GM23338 (cell line): ENCODE results near the gene AKIRIN1. TPM values are rescaled to one million over a fixed set of nuclear protein-coding genes. Genes with fewer than 3 reads are reported as not detected.
A peak's percentile ranks its signal among the peaks of the same experiment; 100 is the strongest.
"Not testable (repeated sequence)": the region's sequence is repeated elsewhere in the genome, so short reads cannot be mapped to it uniquely, and the experiment has no call there.

Experiments used
- ATAC-seq: fragments of 200-7000 bp; cut with Tn5 transposase; 3 replicates; pipeline ENCODE4 v1.9.1; 2020
- DNase-seq: peaks from one replicate; pipeline ENCODE4 v3.0.0-alpha.2; 2015; ENCODE audit warnings: low spot score
- H2AFZ ChIP-seq: fragments of 200-600 bp; sonication (generic); 2 replicates; pipeline ENCODE4 v1.8.0; 2016; ENCODE audit warnings: antibody characterized with exemption, mild to moderate bottlenecking, moderate library complexity
- H3F3A ChIP-seq: fragments of 200-600 bp; sonication (generic); replicated peaks from 2 replicates; pipeline ENCODE4 v1.8.0; 2017; ENCODE audit warnings: antibody characterized with exemption, mixed run types, low read depth
- H3K27ac ChIP-seq: fragments of 200-600 bp; sonication (generic); 2 replicates; pipeline ENCODE4 v1.6.1; 2016; ENCODE audit warnings: low read depth
- H3K27me3 ChIP-seq: fragments of 200-600 bp; sonication (generic); 2 replicates; pipeline ENCODE4 v1.8.0; 2016; ENCODE audit warnings: mild to moderate bottlenecking, mixed run types, moderate library complexity; ENCODE audit not compliant: insufficient read depth
- H3K36me3 ChIP-seq: fragments of 200-600 bp; sonication (generic); 2 replicates; pipeline ENCODE4 v1.8.0; 2016; ENCODE audit warnings: mild to moderate bottlenecking; ENCODE audit not compliant: insufficient read depth
- H3K4me1 ChIP-seq: fragments of 200-600 bp; sonication (generic); 2 replicates; pipeline ENCODE4 v1.8.0; 2016; ENCODE audit warnings: mild to moderate bottlenecking, moderate library complexity; ENCODE audit not compliant: insufficient read depth
- H3K4me2 ChIP-seq: fragments of 200-600 bp; sonication (generic); 2 replicates; pipeline ENCODE4 v1.7.1; 2017; ENCODE audit warnings: mixed run types
- H3K4me3 ChIP-seq: fragments of 200-600 bp; sonication (generic); 2 replicates; pipeline ENCODE4 v1.6.1; 2016; ENCODE audit warnings: mixed run types
- H3K79me2 ChIP-seq: fragments of 200-600 bp; sonication (generic); replicated peaks from 2 replicates; pipeline ENCODE4 v1.8.0; 2017; ENCODE audit warnings: mild to moderate bottlenecking; ENCODE audit not compliant: insufficient read depth
- H3K9me2 ChIP-seq: fragments of 200-600 bp; sonication (generic); 2 replicates; pipeline ENCODE4 v1.8.0; 2017; ENCODE audit not compliant: insufficient read depth
- H4K20me1 ChIP-seq: fragments of 200-600 bp; sonication (generic); replicated peaks from 2 replicates; pipeline ENCODE4 v1.8.0; 2017; ENCODE audit warnings: mild to moderate bottlenecking; ENCODE audit not compliant: insufficient read depth
- H3K27ac Mint-ChIP-seq: 2 replicates; pipeline ENCODE4 v1.8.0; 2020; ENCODE audit warnings: inconsistent platforms, mild to moderate bottlenecking, moderate library complexity, mixed read lengths
- H3K27me3 Mint-ChIP-seq: 3 replicates; pipeline ENCODE4 v1.8.0; 2022; ENCODE audit warnings: low read depth, mild to moderate bottlenecking, moderate library complexity, mixed read lengths, inconsistent platforms; ENCODE audit not compliant: insufficient read depth, poor library complexity
- H3K36me3 Mint-ChIP-seq: 3 replicates; pipeline ENCODE4 v1.8.0; 2021; ENCODE audit warnings: low read depth, mild to moderate bottlenecking, inconsistent platforms, moderate library complexity, mixed read lengths
- H3K4me1 Mint-ChIP-seq: 3 replicates; pipeline ENCODE4 v1.8.0; 2020; ENCODE audit warnings: mild to moderate bottlenecking, inconsistent platforms, mixed read lengths
- H3K4me3 Mint-ChIP-seq: 3 replicates; pipeline ENCODE4 v1.8.0; 2021; ENCODE audit warnings: moderate library complexity, mild to moderate bottlenecking, inconsistent platforms, mixed read lengths
- H3K9me3 Mint-ChIP-seq: 3 replicates; pipeline ENCODE4 v1.8.0; 2020; ENCODE audit warnings: moderate library complexity, mild to moderate bottlenecking, inconsistent platforms, mixed read lengths
- CREB1 ChIP-seq: fragments of 250-450 bp; sonication (Bioruptor Pico); IDR thresholded peaks from 2 replicates; pipeline ENCODE4 v1.5.0; 2020; ENCODE audit warnings: low read depth, mild to moderate bottlenecking, moderate library complexity
- CTCF ChIP-seq, 2 experiments: fragments of 200-600 bp in 1 of 2; sonication (generic) in 1 of 2; conservative IDR thresholded peaks; 2 replicates each; pipeline versions ENCODE4 v1.5.1 to v1.6.1; 2016 to 2017; ENCODE audit warnings: antibody characterized with exemption in 2 of 2, low read depth in 2 of 2, mild to moderate bottlenecking in 2 of 2, moderate library complexity in 1 of 2
- ETS1 ChIP-seq: IDR thresholded peaks from 2 replicates; pipeline ENCODE4 v1.6.1; 2016; ENCODE audit warnings: antibody characterized with exemption
- EZH2 ChIP-seq: fragments of 200-600 bp; sonication (generic); IDR thresholded peaks from one replicate; pipeline ENCODE4 v1.8.0; 2017; ENCODE audit warnings: antibody characterized with exemption, mild to moderate bottlenecking, low read depth; ENCODE audit not compliant: unreplicated experiment
- EZH2phosphoT487 ChIP-seq: fragments of 200-600 bp; sonication (generic); IDR thresholded peaks from one replicate; pipeline ENCODE4 v1.8.1; 2018; ENCODE audit warnings: antibody characterized with exemption; ENCODE audit not compliant: unreplicated experiment
- JUNB ChIP-seq: IDR thresholded peaks from one replicate; pipeline ENCODE4 v1.6.1; 2016; ENCODE audit warnings: antibody characterized with exemption; ENCODE audit not compliant: unreplicated experiment
- NANOG ChIP-seq: IDR thresholded peaks from 2 replicates; pipeline ENCODE4 v1.6.1; 2016; ENCODE audit warnings: antibody characterized with exemption, borderline replicate concordance
- POLR2AphosphoS5 ChIP-seq: IDR thresholded peaks from 2 replicates; pipeline ENCODE4 v1.6.1; 2016; ENCODE audit warnings: antibody characterized with exemption, low read depth
- STAT1 ChIP-seq: IDR thresholded peaks from one replicate; pipeline ENCODE4 v1.6.1; 2016; ENCODE audit warnings: antibody characterized with exemption; ENCODE audit not compliant: unreplicated experiment
- ZNF114 ChIP-seq: fragments of 250-450 bp; sonication (Bioruptor Pico); IDR thresholded peaks from 2 replicates; pipeline ENCODE4 v1.5.0; 2020; ENCODE audit warnings: mild to moderate bottlenecking, moderate library complexity
- ZNF331 ChIP-seq: fragments of 250-450 bp; sonication (Bioruptor Pico); IDR thresholded peaks from 2 replicates; pipeline ENCODE4 v1.5.0; 2020; ENCODE audit warnings: low read depth, mild to moderate bottlenecking, moderate library complexity
- ZNF462 ChIP-seq: fragments of 250-450 bp; sonication (Bioruptor Pico); IDR thresholded peaks from 2 replicates; pipeline ENCODE4 v1.5.0; 2020; ENCODE audit warnings: mild to moderate bottlenecking, moderate library complexity
- polyA plus RNA-seq: library from polyadenylated mRNA; unstranded; fragments of >200 nt; fragmentation: Nextera tagmentation; extraction: Ambion mirVana; gene quantifications from 2 replicates; pipeline ENCODE4 v1.2.1, GENCODE V29; 2016
- total RNA-seq: library from RNA; depleted of rRNA; stranded (reverse); fragments of >200 nt; shearing (Covaris generic); gene quantifications from 2 replicates; pipeline ENCODE4 v1.2.3, GENCODE V29; 2014

Gene AKIRIN1
- total and polyA plus RNA-seq, 2 experiments from 2014 or later = 162 to 254 TPM

GRCh38 chr1:38973145-38973544, 17.9 kb upstream of the AKIRIN1 start:
- not testable (repeated sequence) for H3K4me1 ChIP-seq, H3K4me2 ChIP-seq, H3K4me3 Mint-ChIP-seq, H3K27me3 Mint-ChIP-seq, H3K27ac Mint-ChIP-seq, H3K79me2 ChIP-seq, H4K20me1 ChIP-seq, H3F3A ChIP-seq, H3K9me3 Mint-ChIP-seq, DNase-seq, H3K27me3 ChIP-seq, H3K4me3 ChIP-seq, H3K4me1 Mint-ChIP-seq, H3K36me3 ChIP-seq, H3K27ac ChIP-seq, H3K9me2 ChIP-seq, H3K36me3 Mint-ChIP-seq
- H2AFZ ChIP-seq = peak overlapping the region; percentile 1; the same call in 1 of the 2 replicates
- peak; percentile 61 for ATAC-seq

- H3K4me1 ChIP-seq = no peaks in the 10 kb centered on the region
- no peaks in the 10 kb centered on the region for H3K9me2 ChIP-seq
- no peak overlapping the region for H3K4me3 Mint-ChIP-seq
- H3K36me3 ChIP-seq = peaks cover 5% of the 10 kb centered on the region; the same call in 1 of the 2 replicates
- H3K27me3 ChIP-seq = no peaks in the 10 kb centered on the region
- H3K4me2 ChIP-seq = no peak overlapping the region
- H3K27me3 Mint-ChIP-seq = peaks cover 3% of the 10 kb centered on the region
- peak; percentile 65 for ATAC-seq
- H3K27ac ChIP-seq = no peak overlapping the region; the same call in 1 of the 2 replicates
- no peak overlapping the region for H3K4me3 ChIP-seq
- H2AFZ ChIP-seq = peak overlapping the region; percentile 83; the same call in 1 of the 2 replicates
- H3K4me1 Mint-ChIP-seq = no peaks in the 10 kb centered on the region; the same call in 2 of the 3 replicates
- no peaks in the 10 kb centered on the region for H4K20me1 ChIP-seq
- DNase-seq = no peak
- H3K79me2 ChIP-seq = no peaks in the 10 kb centered on the region
- H3K9me3 Mint-ChIP-seq = peaks cover 14% of the 10 kb centered on the region
- no peak overlapping the region for H3K27ac Mint-ChIP-seq
- no peaks in the 10 kb centered on the region for H3F3A ChIP-seq
- H3K36me3 Mint-ChIP-seq = peaks cover 8% of the 10 kb centered on the region; the same call in 2 of the 3 replicates
- TF ChIP-seq ETS1 (no peak), ZNF331 (CRISPR knock-in tag) (no peak), STAT1 (no peak), EZH2phosphoT487 (no peak), ZNF462 (CRISPR knock-in tag) (no peak), EZH2 (no peak), CREB1 (CRISPR knock-in tag) (no peak), ZNF114 (CRISPR knock-in tag) (no peak), NANOG (no peak), JUNB (no peak), POLR2AphosphoS5 (no peak), CTCF (conservative IDR thresholded peaks at IDR 0.05; ENCODE audit: low read depth in 2 of 2) (no peak)
Observed at GRCh38 chr1:38973659-38974437, 17.2 kb upstream of the AKIRIN1 start.
